OCI-LY1 (cell line): ENCODE measurements around the gene CD2BP2.
A peak's percentile ranks its signal among the peaks of the same experiment; 100 is the strongest.

Experiments
- H2AFZ ChIP-seq: fragments of 200-600 bp; sonication (generic), shearing (Covaris generic); 2 replicates; pipeline ENCODE4 v1.6.0; 2014; ENCODE audit warnings: antibody characterized with exemption, mild to moderate bottlenecking, low read length
- H3F3A ChIP-seq: fragments of 200-600 bp; sonication (generic), shearing (Covaris generic); 2 replicates; pipeline ENCODE4 v1.6.0; 2014; ENCODE audit warnings: mild to moderate bottlenecking, antibody characterized with exemption, low read length, moderate library complexity; ENCODE audit not compliant: insufficient read depth
- H3K27ac ChIP-seq: fragments of 200-600 bp; sonication (generic); 2 replicates; pipeline ENCODE4 v1.5.1; 2014; ENCODE audit warnings: low read length, mixed run types, mild to moderate bottlenecking, low read depth; ENCODE audit not compliant: poor library complexity, severe bottlenecking
- H3K27me3 ChIP-seq: fragments of 200-600 bp; sonication (generic); 2 replicates; pipeline ENCODE4 v1.6.0; 2014; ENCODE audit warnings: antibody characterized with exemption, mild to moderate bottlenecking, low read length, moderate library complexity; ENCODE audit not compliant: insufficient read depth
- H3K36me3 ChIP-seq: fragments of 200-600 bp; sonication (generic); 2 replicates; pipeline ENCODE4 v1.6.1; 2014; ENCODE audit warnings: mild to moderate bottlenecking, antibody characterized with exemption, low read length, moderate library complexity, mixed read lengths; ENCODE audit not compliant: insufficient read depth
- H3K4me1 ChIP-seq: fragments of 200-600 bp; sonication (generic); 2 replicates; pipeline ENCODE4 v1.5.1; 2014; ENCODE audit warnings: mild to moderate bottlenecking, low read length, moderate library complexity; ENCODE audit not compliant: insufficient read depth, severe bottlenecking
- H3K4me2 ChIP-seq: fragments of 200-600 bp; sonication (generic), shearing (Covaris generic); 2 replicates; pipeline ENCODE4 v1.6.1; 2014; ENCODE audit warnings: low read length
- H3K4me3 ChIP-seq: fragments of 200-600 bp; sonication (generic); 2 replicates; pipeline ENCODE4 v1.5.1; 2014; ENCODE audit warnings: low read length, low read depth, mild to moderate bottlenecking, mixed read lengths; ENCODE audit not compliant: poor library complexity, severe bottlenecking
- H3K79me2 ChIP-seq: fragments of 200-600 bp; shearing (Covaris generic); 2 replicates; pipeline ENCODE4 v1.6.1; 2016; ENCODE audit warnings: mixed run types, low read length, mixed read lengths; ENCODE audit not compliant: insufficient read depth
- H3K9ac ChIP-seq: fragments of 200-600 bp; sonication (generic), shearing (Covaris generic); 2 replicates; pipeline ENCODE4 v1.6.1; 2014; ENCODE audit warnings: mild to moderate bottlenecking, low read length, mixed read lengths
- H3K9me2 ChIP-seq: fragments of 200-600 bp; sonication (generic), shearing (Covaris generic); 2 replicates; pipeline ENCODE4 v1.6.1; 2014; ENCODE audit warnings: low read depth, mild to moderate bottlenecking, low read length, mixed read lengths
- H3K9me3 ChIP-seq: fragments of 200-600 bp; shearing (Covaris generic); 2 replicates; pipeline ENCODE4 v1.6.1; 2014; ENCODE audit warnings: low read length, mixed read lengths
- H4K20me1 ChIP-seq: fragments of 200-600 bp; sonication (generic), shearing (Covaris generic); 2 replicates; pipeline ENCODE4 v1.6.0; 2016; ENCODE audit warnings: mild to moderate bottlenecking, low read length; ENCODE audit not compliant: insufficient read depth
- EZH2 ChIP-seq: fragments of 200-600 bp; sonication (generic), shearing (Covaris generic); IDR thresholded peaks from 2 replicates; pipeline ENCODE4 v1.8.0; 2017; ENCODE audit warnings: borderline replicate concordance, mixed run types, mild to moderate bottlenecking, antibody characterized with exemption, low read length, moderate library complexity, mixed read lengths
- TF ChIP-seq, protein P1 (sequence below): fragments of 200-600 bp; sonication (generic), shearing (Covaris generic); IDR thresholded peaks from 2 replicates; pipeline ENCODE4 v1.5.1; 2017; ENCODE audit warnings: mild to moderate bottlenecking, antibody characterized with exemption, low read length, moderate library complexity, mixed read lengths

Gene CD2BP2

DNA sequence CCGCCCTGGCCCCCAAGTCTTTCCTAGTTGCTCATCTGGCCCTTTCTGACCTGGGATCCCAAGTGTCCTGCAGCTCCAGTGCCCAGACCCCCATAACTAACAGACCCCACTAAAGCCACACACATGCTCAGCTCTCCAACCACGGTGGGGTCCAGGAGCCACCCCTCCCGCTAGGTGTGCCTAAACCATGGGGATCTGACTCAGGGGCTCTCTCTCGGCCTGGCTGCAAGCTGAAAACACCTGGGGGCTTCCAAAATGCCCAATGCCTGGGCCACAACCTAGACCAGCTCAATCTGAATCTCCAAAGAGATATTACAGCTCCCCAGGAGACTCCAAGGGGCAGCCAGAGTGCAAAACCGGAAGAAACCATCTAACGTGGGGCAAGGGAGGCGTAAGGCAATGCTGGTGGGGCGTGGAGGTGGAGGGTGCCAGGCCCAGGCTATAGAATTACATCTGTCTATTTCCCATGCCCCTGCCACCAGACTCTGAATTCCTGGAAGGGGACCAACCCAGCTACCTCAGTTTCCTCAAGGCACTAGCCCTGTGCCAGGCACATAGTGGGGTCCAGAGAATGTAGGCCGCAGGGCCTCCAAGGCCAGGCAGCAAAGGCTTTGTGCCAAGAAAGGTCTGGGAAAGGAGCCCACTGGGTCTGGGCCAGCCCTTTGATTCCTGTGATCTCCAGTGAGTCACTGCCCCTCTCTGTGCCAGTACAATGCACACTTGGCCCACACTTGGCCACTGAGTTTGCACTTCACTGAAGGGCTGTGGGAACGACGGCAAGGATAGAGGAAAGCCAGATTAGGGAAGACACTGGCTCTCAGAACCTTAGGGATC lies 3.3 kb downstream of the CD2BP2 start:
- Histone ChIP-seq H4K20me1 (no peaks in the 10 kb centered on the region), H3K9me3 (no peaks in the 10 kb centered on the region), H3K27me3 (no peaks in the 10 kb centered on the region), H2AFZ (no peak overlapping the region), H3K9me2 (no peaks in the 10 kb centered on the region), H3K9ac (peak overlapping the region; percentile 61), H3F3A (peaks cover 7% of the 10 kb centered on the region), H3K79me2 (peaks cover 10% of the 10 kb centered on the region; the same call in 1 of the 2 replicates), H3K4me1 (peaks cover 88% of the 10 kb centered on the region), H3K27ac (peak overlapping the region; percentile 99), H3K4me3 (peak overlapping the region; percentile 31), H3K36me3 (peaks cover 43% of the 10 kb centered on the region), H3K4me2 (peak overlapping the region; percentile 60)
- no peak for TF ChIP-seq EZH2
- TF ChIP-seq, protein P1, sequence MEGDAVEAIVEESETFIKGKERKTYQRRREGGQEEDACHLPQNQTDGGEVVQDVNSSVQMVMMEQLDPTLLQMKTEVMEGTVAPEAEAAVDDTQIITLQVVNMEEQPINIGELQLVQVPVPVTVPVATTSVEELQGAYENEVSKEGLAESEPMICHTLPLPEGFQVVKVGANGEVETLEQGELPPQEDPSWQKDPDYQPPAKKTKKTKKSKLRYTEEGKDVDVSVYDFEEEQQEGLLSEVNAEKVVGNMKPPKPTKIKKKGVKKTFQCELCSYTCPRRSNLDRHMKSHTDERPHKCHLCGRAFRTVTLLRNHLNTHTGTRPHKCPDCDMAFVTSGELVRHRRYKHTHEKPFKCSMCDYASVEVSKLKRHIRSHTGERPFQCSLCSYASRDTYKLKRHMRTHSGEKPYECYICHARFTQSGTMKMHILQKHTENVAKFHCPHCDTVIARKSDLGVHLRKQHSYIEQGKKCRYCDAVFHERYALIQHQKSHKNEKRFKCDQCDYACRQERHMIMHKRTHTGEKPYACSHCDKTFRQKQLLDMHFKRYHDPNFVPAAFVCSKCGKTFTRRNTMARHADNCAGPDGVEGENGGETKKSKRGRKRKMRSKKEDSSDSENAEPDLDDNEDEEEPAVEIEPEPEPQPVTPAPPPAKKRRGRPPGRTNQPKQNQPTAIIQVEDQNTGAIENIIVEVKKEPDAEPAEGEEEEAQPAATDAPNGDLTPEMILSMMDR, result no peak

DNA sequence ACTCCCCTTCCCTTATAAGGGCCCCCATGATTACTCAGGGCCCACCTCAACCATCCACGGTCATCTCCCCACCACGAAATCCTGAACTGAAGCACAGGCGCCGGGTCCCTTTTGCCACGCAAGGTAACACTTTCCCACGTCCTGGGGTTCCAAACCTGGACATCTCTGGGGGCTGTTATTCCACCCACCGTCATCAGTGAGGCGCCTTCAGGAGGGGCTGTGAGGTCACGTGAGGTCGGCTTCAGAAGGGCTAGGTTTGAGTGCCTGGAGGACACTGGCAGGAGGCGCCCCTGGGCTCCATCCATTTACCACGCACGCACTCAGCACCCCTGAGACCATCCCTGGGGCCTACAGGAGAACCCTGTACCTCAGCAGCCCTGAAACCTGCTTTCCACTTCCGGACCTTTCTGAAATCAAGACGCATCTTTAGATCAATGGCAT lies 4.1 kb downstream of the CD2BP2 start:
- H3K9me3 ChIP-seq, result no peaks in the 10 kb centered on the region
- no peaks in the 10 kb centered on the region for H4K20me1 ChIP-seq
- H3K9ac ChIP-seq, result peak overlapping the region; percentile 61
- H3K4me1 ChIP-seq, result peaks cover 85% of the 10 kb centered on the region
- H3K4me3 ChIP-seq, result peak overlapping the region; percentile 31
- H3K79me2 ChIP-seq, result peaks cover 10% of the 10 kb centered on the region; the same call in 1 of the 2 replicates
- peaks cover 39% of the 10 kb centered on the region for H3K36me3 ChIP-seq
- TF ChIP-seq, protein P1, result no peak
- no peak for TF ChIP-seq EZH2
- peaks cover 7% of the 10 kb centered on the region for H3F3A ChIP-seq
- no peak overlapping the region for H2AFZ ChIP-seq
- peak overlapping the region; percentile 60 for H3K4me2 ChIP-seq
- H3K27ac ChIP-seq, result peak overlapping the region; percentile 99
- H3K9me2 ChIP-seq, result no peaks in the 10 kb centered on the region
- no peaks in the 10 kb centered on the region for H3K27me3 ChIP-seq

DNA sequence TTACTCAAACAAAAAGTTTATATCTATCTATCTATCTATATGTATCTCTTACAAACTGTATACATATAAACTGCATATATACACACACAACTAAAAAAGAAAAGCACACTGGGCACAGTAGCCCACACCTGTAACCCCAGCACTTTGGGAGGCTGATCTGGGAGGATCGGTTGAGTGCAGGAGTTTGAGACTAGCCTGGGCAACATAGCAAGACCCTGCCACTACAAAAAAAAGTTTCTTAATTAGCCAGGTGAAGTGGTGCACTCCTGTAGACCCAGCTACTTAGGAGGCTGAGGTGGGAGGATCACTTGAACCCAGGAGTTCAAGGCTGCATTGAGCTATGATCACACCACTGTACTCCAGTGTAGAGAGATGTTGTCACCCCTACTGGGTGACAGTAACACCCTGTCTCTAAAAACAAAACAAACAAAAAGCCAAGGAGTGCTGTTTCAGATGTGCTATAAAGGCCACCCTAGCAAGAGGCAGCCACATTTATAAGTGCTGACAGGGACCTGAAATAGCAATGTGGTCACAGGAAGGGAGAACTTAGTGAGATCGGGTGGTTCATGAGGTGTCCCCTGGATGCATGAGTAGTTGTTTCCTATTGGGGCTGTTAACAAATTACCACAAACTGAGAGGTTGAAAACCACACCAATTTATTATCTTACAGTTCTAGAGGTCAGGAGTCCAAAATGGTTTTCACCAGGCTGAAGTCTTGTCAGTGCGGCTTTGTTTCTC lies 4.8 kb downstream of the CD2BP2 start:
- H3F3A ChIP-seq, result peaks cover 7% of the 10 kb centered on the region
- no peaks in the 10 kb centered on the region for H3K27me3 ChIP-seq
- H3K79me2 ChIP-seq, result peaks cover 10% of the 10 kb centered on the region; the same call in 1 of the 2 replicates
- H3K4me2 ChIP-seq, result peak overlapping the region; percentile 60
- no peak overlapping the region for H2AFZ ChIP-seq
- H3K36me3 ChIP-seq, result peaks cover 39% of the 10 kb centered on the region
- TF ChIP-seq, protein P1, result no peak
- no peak for TF ChIP-seq EZH2
- H3K27ac ChIP-seq, result peak overlapping the region; percentile 99
- no peaks in the 10 kb centered on the region for H3K9me2 ChIP-seq
- no peaks in the 10 kb centered on the region for H3K9me3 ChIP-seq
- no peaks in the 10 kb centered on the region for H4K20me1 ChIP-seq
- peaks cover 85% of the 10 kb centered on the region for H3K4me1 ChIP-seq
- H3K4me3 ChIP-seq, result peak overlapping the region; percentile 31
- peak overlapping the region; percentile 61 for H3K9ac ChIP-seq
